Upper lobe of right lung (tissue), 1 donor: Measurements from ENCODE around the gene VPS39. TPM values are rescaled to one million over a fixed set of nuclear protein-coding genes. Genes with fewer than 3 reads are reported as not detected.

Experiments used
- ATAC-seq: fragments of 200-7000 bp; cut with Tn5 transposase; one replicate; pipeline ENCODE4 v1.9.1; 2020; ENCODE audit warnings: mild to moderate bottlenecking, moderate library complexity
- DNase-seq: peaks from one replicate; pipeline ENCODE4 v3.0.0-alpha.2; 2020
- H3K27ac ChIP-seq: fragments of 200-600 bp; one replicate; pipeline ENCODE4 v1.8.0; 2022
- H3K27me3 ChIP-seq: fragments of 200-600 bp; one replicate; pipeline ENCODE4 v1.8.0; 2022; ENCODE audit warnings: mild to moderate bottlenecking
- H3K36me3 ChIP-seq: fragments of 200-600 bp; one replicate; pipeline ENCODE4 v1.8.0; 2022
- H3K4me1 ChIP-seq: fragments of 200-600 bp; one replicate; pipeline ENCODE4 v1.8.0; 2022
- H3K4me3 ChIP-seq: fragments of 200-600 bp; one replicate; pipeline ENCODE4 v1.8.0; 2022; ENCODE audit warnings: mild to moderate bottlenecking
- H3K9me3 ChIP-seq: fragments of 200-600 bp; one replicate; pipeline ENCODE4 v1.8.0; 2022
- CTCF ChIP-seq: fragments of 200-600 bp; IDR thresholded peaks from one replicate; pipeline ENCODE4 v1.8.0; 2022; ENCODE audit warnings: antibody characterized with exemption
- intact Hi-C: fragments of 100-400 bp; cut with DNase I; formaldehyde crosslinking; loops from one replicate; pipeline ENCODE4 v1.11.0; 2022
- total RNA-seq: library from RNA; stranded (reverse); fragmentation: NEBNext Ultra II Directional; extraction: Animal tissue kit (Norgen Biotek cat#: 25700); gene quantifications from one replicate; pipeline ENCODE4 v1.2.1, GENCODE V29; 2021
- donor health status: DM: no; HTN: yes; CAD: no; lungs with severe emphysema.

Gene VPS39
- total RNA-seq, 1 donor from 2014 or later: 83.3 TPM

- no peaks in the 10 kb centered on the region for H3K9me3 ChIP-seq
- no peaks in the 10 kb centered on the region for H3K36me3 ChIP-seq
- TF ChIP-seq CTCF: no peak
- H3K4me1 ChIP-seq: no peaks in the 10 kb centered on the region
- ATAC-seq: no peak
- DNase-seq: peak; percentile 47
- H3K4me3 ChIP-seq: no peak overlapping the region
- intact Hi-C loops: no loop called here
- no peak overlapping the region for H3K27ac ChIP-seq
- no peaks in the 10 kb centered on the region for H3K27me3 ChIP-seq
Observed at GRCh38 chr15:42138411-42138810, 69.7 kb downstream of the VPS39 start.

- no peaks in the 10 kb centered on the region for H3K4me1 ChIP-seq
- no peaks in the 10 kb centered on the region for H3K9me3 ChIP-seq
- intact Hi-C loops: no loop called here
- TF ChIP-seq CTCF: peak; percentile 63
- H3K27me3 ChIP-seq: no peaks in the 10 kb centered on the region
- no peak overlapping the region for H3K4me3 ChIP-seq
- ATAC-seq: peak; percentile 31
- peak; percentile 52 for DNase-seq
- H3K27ac ChIP-seq: no peak overlapping the region
- H3K36me3 ChIP-seq: no peaks in the 10 kb centered on the region
Observed at GRCh38 chr15:42137461-42138261, 70.4 kb downstream of the VPS39 start.

- intact Hi-C loops: no loop called here
Observed at GRCh38 chr15:42136513-42136912, 71.6 kb downstream of the VPS39 start.

GRCh38 chr15:42135351-42135750, 72.8 kb downstream of the VPS39 start:
- H3K9me3 ChIP-seq: no peaks in the 10 kb centered on the region
- peaks cover under 1% of the 10 kb centered on the region for H3K27me3 ChIP-seq
- H3K4me1 ChIP-seq: no peaks in the 10 kb centered on the region
- no peak overlapping the region for H3K4me3 ChIP-seq
- no peaks in the 10 kb centered on the region for H3K36me3 ChIP-seq
- ATAC-seq (no peak), DNase-seq (no peak)
- TF ChIP-seq CTCF: no peak
- H3K27ac ChIP-seq: no peak overlapping the region
- intact Hi-C loops: no loop called here

More at GRCh38 chr15:42136513-42136912, 71.6 kb downstream of the VPS39 start:
- H3K27ac ChIP-seq: no peak overlapping the region
- H3K4me3 ChIP-seq: no peak overlapping the region
- peak; percentile 8 for DNase-seq
- no peaks in the 10 kb centered on the region for H3K36me3 ChIP-seq
- H3K27me3 ChIP-seq: no peaks in the 10 kb centered on the region
- H3K9me3 ChIP-seq: no peaks in the 10 kb centered on the region
- ATAC-seq: no peak
- no peak for TF ChIP-seq CTCF
- no peaks in the 10 kb centered on the region for H3K4me1 ChIP-seq

- H3K27me3 ChIP-seq: peaks cover 7% of the 10 kb centered on the region
- no peak for TF ChIP-seq CTCF
- H3K4me3 ChIP-seq: no peak overlapping the region
- H3K36me3 ChIP-seq: no peaks in the 10 kb centered on the region
- H3K9me3 ChIP-seq: no peaks in the 10 kb centered on the region
- no peaks in the 10 kb centered on the region for H3K4me1 ChIP-seq
- DNase-seq (no peak), ATAC-seq (no peak)
- intact Hi-C loops: loop anchor here (5.0 kb wide), 1 partner anchor 67 kb away; no protein-coding TSS in a partner anchor
- no peak overlapping the region for H3K27ac ChIP-seq
Observed at GRCh38 chr15:42134617-42135245, 73.4 kb downstream of the VPS39 start.
